Heart right ventricle (tissue), 16 donors: ENCODE measurements around the gene ARHGAP32. TPM values are rescaled to one million over a fixed set of nuclear protein-coding genes. Genes with fewer than 3 reads are reported as not detected.

Source experiments
- ATAC-seq, 8 donors: fragments of 200-7000 bp; cut with Tn5 transposase; one replicate each; pipeline ENCODE4 v1.9.1; 2020; ENCODE audit warnings: mild to moderate bottlenecking in 8 of 8, moderate library complexity in 8 of 8, moderate number of reproducible peaks in 1 of 8
- DNase-seq, 2 donors: peaks; one replicate each; pipeline ENCODE4 v3.0.0-alpha.2; 2020
- H3K27ac ChIP-seq, 10 donors: fragments of 200-600 bp; sonication (generic) in 2 of 10; one replicate each; pipeline versions ENCODE4 v1.5.0 to v1.8.0; 2020 to 2022; ENCODE audit warnings: mild to moderate bottlenecking in 3 of 10
- H3K27me3 ChIP-seq, 7 donors: fragments of 200-600 bp; one replicate each; pipeline ENCODE4 v1.8.0; 2021 to 2022; ENCODE audit warnings: mild to moderate bottlenecking in 2 of 7
- H3K36me3 ChIP-seq, 9 donors: fragments of 200-600 bp; sonication (generic) in 1 of 9; one replicate each; pipeline versions ENCODE4 v1.5.0 to v1.8.0; 2020 to 2022; ENCODE audit warnings: mild to moderate bottlenecking in 2 of 9
- H3K4me1 ChIP-seq, 9 donors: fragments of 200-600 bp; sonication (generic) in 1 of 9; one replicate each; pipeline versions ENCODE4 v1.5.0 to v1.8.0; 2020 to 2022; ENCODE audit warnings: mild to moderate bottlenecking in 4 of 9
- H3K4me3 ChIP-seq, 10 donors: fragments of 200-600 bp; sonication (generic) in 2 of 10; one replicate each; pipeline versions ENCODE4 v1.5.0 to v1.8.0; 2020 to 2022; ENCODE audit warnings: mild to moderate bottlenecking in 7 of 10, moderate library complexity in 2 of 10
- H3K9me3 ChIP-seq, 11 donors: fragments of 200-600 bp in 10 of 11; sonication (generic) in 2 of 11; one replicate each; pipeline versions ENCODE4 v1.5.0 to v1.8.0; 2013 to 2022; ENCODE audit warnings: mild to moderate bottlenecking in 2 of 11, control low read depth in 1 of 11, moderate library complexity in 1 of 11
- CTCF ChIP-seq, 9 donors: fragments of 200-600 bp; sonication (generic) in 2 of 9; IDR thresholded peaks; one replicate each; pipeline versions ENCODE4 v1.5.0 to v1.8.0; 2021 to 2022; ENCODE audit warnings: antibody characterized with exemption in 9 of 9, mild to moderate bottlenecking in 5 of 9, moderate library complexity in 1 of 9
- WGBS, 2 donors: extraction: QIAGEN DNeasy Blood & Tissue Kit; methylation state at CpG; one replicate each; pipeline ENCODE4 v1.1.7; 2013; ENCODE audit warnings: inconsistent platforms in 1 of 2; 5-methylcytosine and 5-hydroxymethylcytosine counted together
- intact Hi-C, 10 donors: fragments of 100-400 bp; cut with DNase I; formaldehyde crosslinking; loops; one replicate each; pipeline versions ENCODE4 v1.11.1 to v1.14.2; 2022
- polyA plus RNA-seq, 2 donors: library from polyadenylated mRNA; stranded (reverse); fragments of 200-250 nt; gene quantifications; one replicate each; pipeline ENCODE4 v1.2.3, GENCODE V29; 2013
- total RNA-seq, 10 donors: library from RNA; stranded (reverse); fragmentation: NEBNext Ultra II Directional in 3 of 10; extraction: Animal tissue kit (Norgen Biotek cat#: 25700) in 3 of 10; gene quantifications; one replicate each; pipeline versions ENCODE4 v1.2.1 to v1.2.4, GENCODE V29; 2021 to 2023
- donor health status: Arrhythmogenic right ventricular cardiomyopathy.
- donor health status: ischemic (EF 13 %, LVEDD 7.1; RV severe dilation, severe dysfunction).
- donor health status: healthy with polysubstance abuse.
- donor health status: DM: no; HTN: yes; CAD: no.
- donor health status: DM: no; HTN: no; CAD: no.
- donor health status: ischemic (EF 25% LVEDD 6.9; RV normal size, moderate dysfunction).
- donor health status: ischemic (EF 25% LVEDD 5.7; RV mildly dilated, moderate dysfunction).
- donor health status: healthy.
- donor health status: DM: yes; HTN: yes; CAD: no.
- donor health status: Ischemic cardiomyopathy.
- donor health status: ischemic (EF 35%, LVEDD 5.7; RV mildly dilated, moderate dysfunction).
- donor health status: nonischemic (EF 11% LVEDD 7.7; RV severe dilation, severe dysfunction).
- donor health status: DM: yes; HTN: yes; CAD: no.
- donor health status: PGD.
- donor health status: ischemic (EF 29% LVEDD 5.4; RV normal size, mild dysfunction).
- donor health status: nonischemic (EF 23%, LVEDD 6.1; RV moderate dilation, normal function).

ARHGAP32 gene
- total and polyA plus RNA-seq, 12 donors: 1.0 to 8.7 (median 4.4) TPM

DNA sequence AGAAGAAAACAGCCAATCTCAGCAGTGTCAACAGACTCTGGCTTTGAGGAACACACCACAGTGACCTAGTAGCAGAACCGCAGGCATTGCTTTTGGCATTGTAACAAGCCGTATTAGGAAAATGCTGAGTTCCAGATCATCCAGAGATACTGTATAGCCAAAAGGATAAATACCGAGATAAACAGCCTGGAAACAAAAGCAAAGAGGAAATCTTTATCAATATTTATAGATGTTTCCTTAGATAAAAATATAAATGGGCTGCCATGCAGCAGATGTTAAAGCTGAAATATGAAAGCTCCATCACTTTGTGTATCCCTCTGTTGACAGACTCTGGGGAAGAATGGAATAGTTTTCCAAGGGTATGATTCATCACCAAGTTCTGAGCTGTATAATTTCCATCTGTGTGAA is 150.5 kb downstream of the ARHGAP32 start:
- intact Hi-C loops: no loop called here
- peaks cover 0 to 9% (median 0%) of the 10 kb centered on the region in 11 donors for H3K9me3 ChIP-seq
- no peak for DNase-seq
- H3K27me3 ChIP-seq: no peaks in the 10 kb centered on the region
- peak in 2 of 8 donors; percentile 57 to 67 for ATAC-seq
- no peaks in the 10 kb centered on the region for H3K4me1 ChIP-seq
- WGBS, 2 donors: 78 to 82% methylated on average over 3 of the region's 3 CpGs
- no peak for TF ChIP-seq CTCF (IDR thresholded peaks at IDR 0.05)
- H3K27ac ChIP-seq: no peak overlapping the region
- H3K36me3 ChIP-seq: no peaks in the 10 kb centered on the region
- no peak overlapping the region for H3K4me3 ChIP-seq

DNA sequence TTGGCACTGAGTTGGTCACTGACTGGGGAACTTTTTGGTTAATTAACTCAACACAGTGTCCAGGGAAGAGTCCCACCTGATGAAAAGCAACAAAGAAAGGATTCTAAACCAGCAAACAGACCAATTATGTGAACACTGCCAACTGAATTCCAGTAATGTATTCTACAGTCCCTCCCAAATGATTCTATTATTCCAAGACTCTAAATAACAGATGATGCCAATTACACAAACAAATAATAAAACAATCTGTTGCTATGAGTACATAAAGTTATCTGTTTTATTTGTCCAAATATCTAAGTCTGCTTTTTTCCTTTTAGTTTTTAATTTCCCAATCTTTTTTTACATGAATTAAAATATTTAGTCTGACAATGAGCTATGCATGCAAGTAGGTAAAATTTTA is 151.2 kb downstream of the ARHGAP32 start:
- H3K9me3 ChIP-seq: peaks cover 0 to 9% (median 0%) of the 10 kb centered on the region in 11 donors
- no peaks in the 10 kb centered on the region for H3K27me3 ChIP-seq
- H3K4me3 ChIP-seq: no peak overlapping the region
- H3K27ac ChIP-seq: no peak overlapping the region
- DNase-seq (no peak), ATAC-seq (no peak)
- H3K36me3 ChIP-seq: no peaks in the 10 kb centered on the region
- intact Hi-C loops: no loop called here
- no peaks in the 10 kb centered on the region for H3K4me1 ChIP-seq
- TF ChIP-seq CTCF (IDR thresholded peaks at IDR 0.05): no peak

DNA sequence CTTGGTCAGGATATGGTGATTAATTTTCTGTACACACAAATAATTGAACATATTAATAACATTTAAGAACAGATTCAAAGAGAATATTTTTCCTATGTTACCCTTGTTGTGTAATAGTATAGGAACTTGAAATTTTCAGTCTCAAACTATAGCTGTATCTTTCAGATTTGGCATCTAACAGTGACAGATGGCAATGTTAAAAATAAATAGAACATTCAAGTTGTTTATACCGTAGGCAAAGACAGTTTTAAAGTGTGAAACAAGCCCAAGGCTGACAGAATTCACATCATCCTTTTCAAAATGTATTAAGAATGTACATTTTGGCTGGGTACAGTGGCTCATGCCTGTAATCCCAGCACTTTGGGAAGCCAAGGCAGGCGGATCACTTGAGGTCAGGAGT is 156.9 kb downstream of the ARHGAP32 start:
- WGBS, 2 donors: 91 to 97% methylated on average over 2 of the region's 2 CpGs
- Histone ChIP-seq H3K36me3 (peaks cover 0 to 10% (median 0%) of the 10 kb centered on the region in 9 donors), H3K27me3 (no peaks in the 10 kb centered on the region), H3K4me3 (no peak overlapping the region), H3K9me3 (peaks cover 0 to 20% (median 0%) of the 10 kb centered on the region in 11 donors), H3K27ac (no peak overlapping the region), H3K4me1 (no peaks in the 10 kb centered on the region)
- no peak for TF ChIP-seq CTCF (IDR thresholded peaks at IDR 0.05)
- ATAC-seq (no peak), DNase-seq (no peak)
- intact Hi-C loops: no loop called here

GRCh38 chr11:129034001-129034400 is 158.1 kb downstream of the ARHGAP32 start:
- peaks cover 0 to 19% (median 0%) of the 10 kb centered on the region in 11 donors for H3K9me3 ChIP-seq
- intact Hi-C loops: no loop called here
- no peaks in the 10 kb centered on the region for H3K4me1 ChIP-seq
- ATAC-seq (no peak), DNase-seq (no peak)
- H3K27ac ChIP-seq: no peak overlapping the region
- peaks cover 0 to 10% (median 0%) of the 10 kb centered on the region in 9 donors for H3K36me3 ChIP-seq
- H3K4me3 ChIP-seq: no peak overlapping the region
- no peaks in the 10 kb centered on the region for H3K27me3 ChIP-seq
- TF ChIP-seq CTCF (IDR thresholded peaks at IDR 0.05): no peak
- WGBS, 2 donors: 93% methylated on average over 1 of the region's 1 CpG
